GM23338 (cell line): Measurements from ENCODE around the gene P4HA3. TPM values are rescaled to one million over a fixed set of nuclear protein-coding genes. Genes with fewer than 3 reads are reported as not detected.

Experiments
- ATAC-seq: fragments of 200-7000 bp; cut with Tn5 transposase; 3 replicates; pipeline ENCODE4 v1.9.1; 2020
- DNase-seq: peaks from one replicate; pipeline ENCODE4 v3.0.0-alpha.2; 2015; ENCODE audit warnings: low spot score
- H2AFZ ChIP-seq: fragments of 200-600 bp; sonication (generic); 2 replicates; pipeline ENCODE4 v1.8.0; 2016; ENCODE audit warnings: antibody characterized with exemption, mild to moderate bottlenecking, moderate library complexity
- H3F3A ChIP-seq: fragments of 200-600 bp; sonication (generic); replicated peaks from 2 replicates; pipeline ENCODE4 v1.8.0; 2017; ENCODE audit warnings: antibody characterized with exemption, mixed run types, low read depth
- H3K27ac ChIP-seq: fragments of 200-600 bp; sonication (generic); 2 replicates; pipeline ENCODE4 v1.6.1; 2016; ENCODE audit warnings: low read depth
- H3K27me3 ChIP-seq: fragments of 200-600 bp; sonication (generic); 2 replicates; pipeline ENCODE4 v1.8.0; 2016; ENCODE audit warnings: mild to moderate bottlenecking, mixed run types, moderate library complexity; ENCODE audit not compliant: insufficient read depth
- H3K36me3 ChIP-seq: fragments of 200-600 bp; sonication (generic); 2 replicates; pipeline ENCODE4 v1.8.0; 2016; ENCODE audit warnings: mild to moderate bottlenecking; ENCODE audit not compliant: insufficient read depth
- H3K4me1 ChIP-seq: fragments of 200-600 bp; sonication (generic); 2 replicates; pipeline ENCODE4 v1.8.0; 2016; ENCODE audit warnings: mild to moderate bottlenecking, moderate library complexity; ENCODE audit not compliant: insufficient read depth
- H3K4me2 ChIP-seq: fragments of 200-600 bp; sonication (generic); 2 replicates; pipeline ENCODE4 v1.7.1; 2017; ENCODE audit warnings: mixed run types
- H3K4me3 ChIP-seq: fragments of 200-600 bp; sonication (generic); 2 replicates; pipeline ENCODE4 v1.6.1; 2016; ENCODE audit warnings: mixed run types
- H3K79me2 ChIP-seq: fragments of 200-600 bp; sonication (generic); replicated peaks from 2 replicates; pipeline ENCODE4 v1.8.0; 2017; ENCODE audit warnings: mild to moderate bottlenecking; ENCODE audit not compliant: insufficient read depth
- H3K9me2 ChIP-seq: fragments of 200-600 bp; sonication (generic); 2 replicates; pipeline ENCODE4 v1.8.0; 2017; ENCODE audit not compliant: insufficient read depth
- H4K20me1 ChIP-seq: fragments of 200-600 bp; sonication (generic); replicated peaks from 2 replicates; pipeline ENCODE4 v1.8.0; 2017; ENCODE audit warnings: mild to moderate bottlenecking; ENCODE audit not compliant: insufficient read depth
- H3K27ac Mint-ChIP-seq: 2 replicates; pipeline ENCODE4 v1.8.0; 2020; ENCODE audit warnings: inconsistent platforms, mild to moderate bottlenecking, moderate library complexity, mixed read lengths
- H3K27me3 Mint-ChIP-seq: 3 replicates; pipeline ENCODE4 v1.8.0; 2022; ENCODE audit warnings: low read depth, mild to moderate bottlenecking, moderate library complexity, mixed read lengths, inconsistent platforms; ENCODE audit not compliant: insufficient read depth, poor library complexity
- H3K36me3 Mint-ChIP-seq: 3 replicates; pipeline ENCODE4 v1.8.0; 2021; ENCODE audit warnings: low read depth, mild to moderate bottlenecking, inconsistent platforms, moderate library complexity, mixed read lengths
- H3K4me1 Mint-ChIP-seq: 3 replicates; pipeline ENCODE4 v1.8.0; 2020; ENCODE audit warnings: mild to moderate bottlenecking, inconsistent platforms, mixed read lengths
- H3K4me3 Mint-ChIP-seq: 3 replicates; pipeline ENCODE4 v1.8.0; 2021; ENCODE audit warnings: moderate library complexity, mild to moderate bottlenecking, inconsistent platforms, mixed read lengths
- H3K9me3 Mint-ChIP-seq: 3 replicates; pipeline ENCODE4 v1.8.0; 2020; ENCODE audit warnings: moderate library complexity, mild to moderate bottlenecking, inconsistent platforms, mixed read lengths
- CREB1 ChIP-seq: fragments of 250-450 bp; sonication (Bioruptor Pico); IDR thresholded peaks from 2 replicates; pipeline ENCODE4 v1.5.0; 2020; ENCODE audit warnings: low read depth, mild to moderate bottlenecking, moderate library complexity
- CTCF ChIP-seq, 2 experiments: fragments of 200-600 bp in 1 of 2; sonication (generic) in 1 of 2; conservative IDR thresholded peaks; 2 replicates each; pipeline versions ENCODE4 v1.5.1 to v1.6.1; 2016 to 2017; ENCODE audit warnings: antibody characterized with exemption in 2 of 2, low read depth in 2 of 2, mild to moderate bottlenecking in 2 of 2, moderate library complexity in 1 of 2
- ETS1 ChIP-seq: IDR thresholded peaks from 2 replicates; pipeline ENCODE4 v1.6.1; 2016; ENCODE audit warnings: antibody characterized with exemption
- EZH2 ChIP-seq: fragments of 200-600 bp; sonication (generic); IDR thresholded peaks from one replicate; pipeline ENCODE4 v1.8.0; 2017; ENCODE audit warnings: antibody characterized with exemption, mild to moderate bottlenecking, low read depth; ENCODE audit not compliant: unreplicated experiment
- EZH2phosphoT487 ChIP-seq: fragments of 200-600 bp; sonication (generic); IDR thresholded peaks from one replicate; pipeline ENCODE4 v1.8.1; 2018; ENCODE audit warnings: antibody characterized with exemption; ENCODE audit not compliant: unreplicated experiment
- JUNB ChIP-seq: IDR thresholded peaks from one replicate; pipeline ENCODE4 v1.6.1; 2016; ENCODE audit warnings: antibody characterized with exemption; ENCODE audit not compliant: unreplicated experiment
- NANOG ChIP-seq: IDR thresholded peaks from 2 replicates; pipeline ENCODE4 v1.6.1; 2016; ENCODE audit warnings: antibody characterized with exemption, borderline replicate concordance
- POLR2AphosphoS5 ChIP-seq: IDR thresholded peaks from 2 replicates; pipeline ENCODE4 v1.6.1; 2016; ENCODE audit warnings: antibody characterized with exemption, low read depth
- STAT1 ChIP-seq: IDR thresholded peaks from one replicate; pipeline ENCODE4 v1.6.1; 2016; ENCODE audit warnings: antibody characterized with exemption; ENCODE audit not compliant: unreplicated experiment
- ZNF114 ChIP-seq: fragments of 250-450 bp; sonication (Bioruptor Pico); IDR thresholded peaks from 2 replicates; pipeline ENCODE4 v1.5.0; 2020; ENCODE audit warnings: mild to moderate bottlenecking, moderate library complexity
- ZNF331 ChIP-seq: fragments of 250-450 bp; sonication (Bioruptor Pico); IDR thresholded peaks from 2 replicates; pipeline ENCODE4 v1.5.0; 2020; ENCODE audit warnings: low read depth, mild to moderate bottlenecking, moderate library complexity
- polyA plus RNA-seq: library from polyadenylated mRNA; unstranded; fragments of >200 nt; fragmentation: Nextera tagmentation; extraction: Ambion mirVana; gene quantifications from 2 replicates; pipeline ENCODE4 v1.2.1, GENCODE V29; 2016
- total RNA-seq: library from RNA; depleted of rRNA; stranded (reverse); fragments of >200 nt; shearing (Covaris generic); gene quantifications from 2 replicates; pipeline ENCODE4 v1.2.3, GENCODE V29; 2014
- TF ChIP-seq, protein P1 (sequence below): IDR thresholded peaks from one replicate; pipeline ENCODE4 v1.6.1; 2018; ENCODE audit warnings: antibody characterized with exemption; ENCODE audit not compliant: unreplicated experiment

Gene P4HA3
- total and polyA plus RNA-seq, 2 experiments from 2014 or later = 0.08 TPM; not detected in 1

GRCh38 chr11:74280494-74280893 lies 30.9 kb downstream of the P4HA3 start (continued):
- TF ChIP-seq ETS1 = no peak

DNA sequence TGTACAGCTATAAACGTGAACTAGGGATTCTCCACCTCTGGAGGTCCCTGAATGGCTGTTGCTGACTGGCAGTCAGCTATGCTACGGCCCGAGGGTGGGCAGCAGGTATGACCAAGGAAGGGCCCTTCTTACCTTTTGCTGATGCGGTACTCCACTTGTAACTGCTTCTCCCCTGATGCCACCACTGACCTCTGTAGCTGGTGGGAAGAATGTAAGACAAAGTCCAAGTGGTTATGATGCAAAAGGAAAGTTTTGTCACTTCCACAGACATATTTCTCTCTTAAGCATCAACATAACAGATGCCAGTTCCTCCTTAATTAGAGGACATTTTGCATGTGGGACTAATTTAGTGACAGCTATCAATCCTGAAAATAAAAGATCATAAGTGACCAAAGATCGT lies 32.2 kb downstream of the P4HA3 start:
- Mint-ChIP-seq H3K4me3 (no peak overlapping the region), H3K36me3 (no peaks in the 10 kb centered on the region), H3K4me1 (no peaks in the 10 kb centered on the region), H3K27me3 (no peaks in the 10 kb centered on the region), H3K9me3 (no peaks in the 10 kb centered on the region), H3K27ac (no peak overlapping the region)
- no peak overlapping the region for H3K27ac ChIP-seq
- H3K36me3 ChIP-seq = no peaks in the 10 kb centered on the region
- no peak for TF ChIP-seq POLR2AphosphoS5
- no peak for TF ChIP-seq ZNF331 (CRISPR knock-in tag)
- TF ChIP-seq, protein P1, sequence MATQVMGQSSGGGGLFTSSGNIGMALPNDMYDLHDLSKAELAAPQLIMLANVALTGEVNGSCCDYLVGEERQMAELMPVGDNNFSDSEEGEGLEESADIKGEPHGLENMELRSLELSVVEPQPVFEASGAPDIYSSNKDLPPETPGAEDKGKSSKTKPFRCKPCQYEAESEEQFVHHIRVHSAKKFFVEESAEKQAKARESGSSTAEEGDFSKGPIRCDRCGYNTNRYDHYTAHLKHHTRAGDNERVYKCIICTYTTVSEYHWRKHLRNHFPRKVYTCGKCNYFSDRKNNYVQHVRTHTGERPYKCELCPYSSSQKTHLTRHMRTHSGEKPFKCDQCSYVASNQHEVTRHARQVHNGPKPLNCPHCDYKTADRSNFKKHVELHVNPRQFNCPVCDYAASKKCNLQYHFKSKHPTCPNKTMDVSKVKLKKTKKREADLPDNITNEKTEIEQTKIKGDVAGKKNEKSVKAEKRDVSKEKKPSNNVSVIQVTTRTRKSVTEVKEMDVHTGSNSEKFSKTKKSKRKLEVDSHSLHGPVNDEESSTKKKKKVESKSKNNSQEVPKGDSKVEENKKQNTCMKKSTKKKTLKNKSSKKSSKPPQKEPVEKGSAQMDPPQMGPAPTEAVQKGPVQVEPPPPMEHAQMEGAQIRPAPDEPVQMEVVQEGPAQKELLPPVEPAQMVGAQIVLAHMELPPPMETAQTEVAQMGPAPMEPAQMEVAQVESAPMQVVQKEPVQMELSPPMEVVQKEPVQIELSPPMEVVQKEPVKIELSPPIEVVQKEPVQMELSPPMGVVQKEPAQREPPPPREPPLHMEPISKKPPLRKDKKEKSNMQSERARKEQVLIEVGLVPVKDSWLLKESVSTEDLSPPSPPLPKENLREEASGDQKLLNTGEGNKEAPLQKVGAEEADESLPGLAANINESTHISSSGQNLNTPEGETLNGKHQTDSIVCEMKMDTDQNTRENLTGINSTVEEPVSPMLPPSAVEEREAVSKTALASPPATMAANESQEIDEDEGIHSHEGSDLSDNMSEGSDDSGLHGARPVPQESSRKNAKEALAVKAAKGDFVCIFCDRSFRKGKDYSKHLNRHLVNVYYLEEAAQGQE = no peak
- no peak for TF ChIP-seq EZH2phosphoT487
- no peaks in the 10 kb centered on the region for H3K4me1 ChIP-seq
- DNase-seq = no peak
- H3K4me2 ChIP-seq = no peak overlapping the region
- H3K9me2 ChIP-seq = no peaks in the 10 kb centered on the region
- no peaks in the 10 kb centered on the region for H3F3A ChIP-seq
- ATAC-seq = no peak
- H3K79me2 ChIP-seq = no peaks in the 10 kb centered on the region
- H3K27me3 ChIP-seq = no peaks in the 10 kb centered on the region
- H2AFZ ChIP-seq = no peak overlapping the region
- H4K20me1 ChIP-seq = no peaks in the 10 kb centered on the region
- no peak overlapping the region for H3K4me3 ChIP-seq

DNA sequence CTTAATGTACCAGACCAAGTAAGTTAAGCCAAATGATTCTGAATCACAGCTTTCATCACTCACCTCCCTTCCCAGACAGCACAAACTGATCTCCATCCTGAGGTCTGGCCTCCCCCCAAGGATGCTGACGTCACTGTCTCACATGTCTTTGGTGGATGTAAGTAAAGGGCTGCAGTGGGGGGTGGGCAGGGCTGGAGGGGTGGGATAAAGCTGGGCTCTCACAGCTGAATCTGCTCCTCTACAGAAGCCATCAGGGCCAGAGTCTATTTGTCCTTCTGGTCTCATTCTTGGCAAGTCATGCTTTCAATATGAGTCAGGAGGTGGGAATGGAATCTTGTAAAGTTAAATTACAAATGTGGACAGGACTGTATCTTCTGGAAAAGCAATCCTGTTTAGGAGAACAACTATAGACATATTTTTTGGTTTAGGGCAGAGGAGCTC lies 32.7 kb downstream of the P4HA3 start:
- H3K9me3 Mint-ChIP-seq = no peaks in the 10 kb centered on the region
- H3K4me1 ChIP-seq = no peaks in the 10 kb centered on the region
- no peaks in the 10 kb centered on the region for H3K79me2 ChIP-seq
- H3K27ac Mint-ChIP-seq = no peak overlapping the region
- H3K4me3 ChIP-seq = no peak overlapping the region
- H3K36me3 ChIP-seq = no peaks in the 10 kb centered on the region
- H3K27me3 ChIP-seq = no peaks in the 10 kb centered on the region
- H4K20me1 ChIP-seq = no peaks in the 10 kb centered on the region
- DNase-seq = no peak
- H3K4me1 Mint-ChIP-seq = no peaks in the 10 kb centered on the region
- H3K27ac ChIP-seq = no peak overlapping the region
- ATAC-seq = no peak
- H3K36me3 Mint-ChIP-seq = no peaks in the 10 kb centered on the region
- H3K9me2 ChIP-seq = no peaks in the 10 kb centered on the region
- no peak overlapping the region for H2AFZ ChIP-seq
- H3K4me2 ChIP-seq = no peak overlapping the region
- H3F3A ChIP-seq = no peaks in the 10 kb centered on the region
- no peak overlapping the region for H3K4me3 Mint-ChIP-seq
- no peaks in the 10 kb centered on the region for H3K27me3 Mint-ChIP-seq
- no peak for TF ChIP-seq EZH2phosphoT487
- TF ChIP-seq, protein P1 = no peak
- no peak for TF ChIP-seq CREB1
- TF ChIP-seq ZNF114 (CRISPR knock-in tag) = no peak
- no peak for TF ChIP-seq STAT1
- no peak for TF ChIP-seq EZH2
- TF ChIP-seq JUNB = no peak
- TF ChIP-seq POLR2AphosphoS5 = no peak
- no peak for TF ChIP-seq ZNF331 (CRISPR knock-in tag)
- TF ChIP-seq NANOG = no peak
- TF ChIP-seq ETS1 = no peak
- TF ChIP-seq CTCF (conservative IDR thresholded peaks at IDR 0.05; ENCODE audit: low read depth in 2 of 2) = no peak
